SK-N-SH (cell line): Measurements from ENCODE around the gene CREB3L1. TPM values are rescaled to one million over a fixed set of nuclear protein-coding genes. Genes with fewer than 3 reads are reported as not detected.
A peak's percentile ranks its signal among the peaks of the same experiment; 100 is the strongest.

Source experiments
- CTCF ChIA-PET: fragments of 300-600, 350-600 bp; formaldehyde crosslinking; extraction: SDS; loops from one replicate; lab custom pipeline; 2021; lab: Yijun Ruan, JAX
- POLR2A ChIA-PET: fragments of 350-600 bp; sonication (Branson Sonifier 250); formaldehyde crosslinking; extraction: SDS; loops from one replicate; lab custom pipeline; 2020; ENCODE audit warnings: antibody characterized with exemption, inconsistent platforms; lab: Yijun Ruan, JAX
- DNase-seq: peaks from one replicate; pipeline ENCODE4 v3.0.0; 2012
- H2AFZ ChIP-seq: fragments of 200-600 bp; sonication (generic); 2 replicates; pipeline ENCODE4 v1.8.1; 2016; ENCODE audit warnings: antibody characterized with exemption, mild to moderate bottlenecking, low read depth
- H3F3A ChIP-seq: fragments of 200-600 bp; sonication (generic); replicated peaks from 2 replicates; pipeline ENCODE3; 2016; ENCODE audit warnings: antibody characterized with exemption, mild to moderate bottlenecking; ENCODE audit not compliant: insufficient read depth
- H3K27ac ChIP-seq, 2 experiments: fragments of 200-500 bp in 1 of 2; fragments of 200-600 bp in 1 of 2; sonication (Bioruptor generic) in 1 of 2; sonication (generic), shearing (Covaris generic) in 1 of 2; 2 replicates each; pipeline versions ENCODE4 v1.5.1 to v1.6.1; 2014 to 2016; ENCODE audit warnings: low read depth in 2 of 2, inconsistent platforms in 1 of 2, low read length in 1 of 2, mild to moderate bottlenecking in 1 of 2, mixed read lengths in 1 of 2
- H3K27me3 ChIP-seq: fragments of 200-600 bp; sonication (generic), shearing (Covaris generic); 2 replicates; pipeline ENCODE4 v1.6.1; 2016; ENCODE audit warnings: mixed run types; ENCODE audit not compliant: insufficient read depth
- H3K36me3 ChIP-seq, 2 experiments: fragments of 200-500 bp in 1 of 2; fragments of 200-600 bp in 1 of 2; sonication (Bioruptor generic) in 1 of 2; sonication (generic) in 1 of 2; replicated peaks in 1 of 2; 2 replicates each; pipeline versions ENCODE3 to v1.5.1; 2014 to 2016; ENCODE audit warnings: low read length in 1 of 2, mild to moderate bottlenecking in 1 of 2; ENCODE audit not compliant: insufficient read depth in 2 of 2, control insufficient read depth in 1 of 2
- H3K4me1 ChIP-seq, 2 experiments: fragments of 200-500 bp in 1 of 2; fragments of 200-600 bp in 1 of 2; sonication (Bioruptor generic) in 1 of 2; sonication (generic), shearing (Covaris generic) in 1 of 2; 2 replicates each; pipeline versions ENCODE4 v1.5.1 to v1.6.1; 2014 to 2016; ENCODE audit warnings: low read depth in 1 of 2, low read length in 1 of 2, mixed run types in 1 of 2; ENCODE audit not compliant: insufficient read depth in 2 of 2, control insufficient read depth in 1 of 2
- H3K4me2 ChIP-seq: fragments of 200-600 bp; sonication (generic), shearing (Covaris generic); 2 replicates; pipeline ENCODE4 v1.6.1; 2017; ENCODE audit warnings: mixed run types
- H3K4me3 ChIP-seq, 2 experiments: fragments of 200-500 bp in 1 of 2; fragments of 200-600 bp in 1 of 2; sonication (Bioruptor generic) in 1 of 2; sonication (generic), shearing (Covaris generic) in 1 of 2; 2 replicates each; pipeline versions ENCODE4 v1.5.1 to v1.8.1; 2014 to 2016; ENCODE audit warnings: low read depth in 2 of 2, inconsistent platforms in 1 of 2, low read length in 1 of 2, mild to moderate bottlenecking in 1 of 2, mixed read lengths in 1 of 2, moderate library complexity in 1 of 2
- H3K79me2 ChIP-seq: fragments of 200-600 bp; sonication (generic); 2 replicates; pipeline ENCODE4 v1.8.1; 2017; ENCODE audit warnings: mild to moderate bottlenecking; ENCODE audit not compliant: insufficient read depth
- H3K9ac ChIP-seq: fragments of 200-600 bp; sonication (generic); 2 replicates; pipeline ENCODE4 v1.6.1; 2017; ENCODE audit warnings: mixed run types
- H3K9me2 ChIP-seq: fragments of 200-600 bp; sonication (generic); 2 replicates; pipeline ENCODE4 v1.6.1; 2017; ENCODE audit warnings: mixed run types
- H3K9me3 ChIP-seq: fragments of 200-600 bp; sonication (generic); 2 replicates; pipeline ENCODE4 v1.6.1; 2017; ENCODE audit warnings: mixed run types, mild to moderate bottlenecking, moderate library complexity
- H4K20me1 ChIP-seq: fragments of 200-600 bp; sonication (generic); 2 replicates; pipeline ENCODE4 v1.6.1; 2017; ENCODE audit warnings: mild to moderate bottlenecking, mixed run types; ENCODE audit not compliant: insufficient read depth
- CHD2 ChIP-seq: fragments of 150-350 bp; IDR thresholded peaks from 2 replicates; pipeline ENCODE4 v1.6.1; 2018; ENCODE audit warnings: low read length; ENCODE audit not compliant: partially characterized antibody
- CTCF ChIP-seq: fragments of 200-600 bp; sonication (generic); IDR thresholded peaks from 2 replicates; pipeline ENCODE4 v1.6.1; 2017; ENCODE audit warnings: antibody characterized with exemption, mild to moderate bottlenecking, moderate library complexity
- EZH2phosphoT487 ChIP-seq: fragments of 200-600 bp; sonication (generic); IDR thresholded peaks from 2 replicates; pipeline ENCODE4 v1.6.1; 2017; ENCODE audit warnings: low read depth, mixed run types, mild to moderate bottlenecking, antibody characterized with exemption, moderate library complexity, borderline replicate concordance
- GATA2 ChIP-seq: sonication (generic); formaldehyde crosslinking; IDR thresholded peaks from 2 replicates; pipeline ENCODE4 v1.5.0; 2020; ENCODE audit warnings: mild to moderate bottlenecking, missing genetic modification reagents
- MEF2A ChIP-seq: IDR thresholded peaks from 2 replicates; pipeline ENCODE4 v1.4.0; 2012; ENCODE audit warnings: low read depth, borderline replicate concordance
- NFIC ChIP-seq: IDR thresholded peaks from 2 replicates; pipeline ENCODE4 v1.4.0; 2012; ENCODE audit warnings: borderline replicate concordance
- RAD21 ChIP-seq: IDR thresholded peaks from 2 replicates; pipeline ENCODE4 v1.6.1; 2012; ENCODE audit warnings: mild to moderate bottlenecking, low read length
- RCOR1 ChIP-seq: fragments of 150-350 bp; IDR thresholded peaks from 2 replicates; pipeline ENCODE4 v1.6.1; 2017; ENCODE audit warnings: antibody characterized with exemption, low read length
- SMC3 ChIP-seq: IDR thresholded peaks from 2 replicates; pipeline ENCODE4 v1.6.1; 2012; ENCODE audit warnings: low read depth, low read length, improper control_type of control experiment
- WGBS: methylation state at CpG from one replicate; pipeline ENCODE4 v1.1.6; 2017; ENCODE audit warnings: low lambda C conversion rate; 5-methylcytosine and 5-hydroxymethylcytosine counted together
- polyA plus RNA-seq, 3 experiments: library from polyadenylated mRNA; depleted of rRNA; stranded (reverse); fragments of >200 nt; gene quantifications; 2 replicates each; pipeline ENCODE4 v1.2.3, GENCODE V29; 2012
- TF ChIP-seq, protein P1 (sequence below): IDR thresholded peaks from 2 replicates; pipeline ENCODE4; 2012
- TF ChIP-seq, protein P2 (sequence below): IDR thresholded peaks from 2 replicates; pipeline ENCODE4 v1.4.0; 2012; ENCODE audit warnings: low read depth, borderline replicate concordance

Gene CREB3L1
- polyA plus RNA-seq, 1 of the 3 experiments (the other 2 are of a cell fraction), result 14.0 TPM

DNA sequence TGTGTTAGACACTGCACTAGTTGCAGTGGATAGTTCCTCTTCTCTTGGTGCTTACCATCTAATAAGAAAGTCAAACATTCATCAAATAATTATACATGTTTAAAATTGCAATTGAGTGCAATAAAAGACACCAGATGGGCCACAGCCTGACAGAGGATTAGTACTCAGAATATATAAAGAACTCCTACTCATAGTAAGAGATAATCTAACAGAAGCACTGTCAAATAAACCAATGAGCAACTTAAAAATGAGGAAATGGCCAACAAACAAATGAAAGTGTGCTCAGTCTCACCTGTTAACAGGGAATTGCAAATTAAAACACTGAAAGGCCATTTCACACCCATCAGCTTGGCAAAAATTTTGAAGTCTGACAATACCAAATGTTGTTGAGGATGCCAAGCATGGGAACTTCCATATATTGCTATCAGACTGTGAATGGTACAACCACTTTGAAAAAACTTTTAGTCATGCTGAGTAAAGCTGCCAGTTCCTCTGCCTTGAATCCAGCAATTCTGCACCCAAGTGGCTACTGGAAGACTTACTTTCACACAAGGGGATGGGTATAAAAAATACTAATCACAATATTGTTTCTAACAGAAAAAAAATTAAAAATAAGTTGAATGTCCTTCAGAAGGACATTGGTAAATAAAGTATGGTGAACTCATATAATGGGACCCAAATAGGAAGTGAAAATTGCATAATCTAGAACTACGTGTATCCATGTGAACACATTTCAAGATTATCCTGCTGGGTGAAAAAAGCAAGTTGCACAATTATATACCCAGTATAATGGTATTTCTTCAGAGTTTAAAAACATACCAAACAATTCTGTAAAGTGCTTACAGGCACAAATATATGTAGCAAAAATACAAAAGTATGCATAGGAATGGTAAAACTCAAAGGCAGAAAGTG lies 41.4 kb upstream of the CREB3L1 start (continued):
- TF ChIP-seq, protein P1, sequence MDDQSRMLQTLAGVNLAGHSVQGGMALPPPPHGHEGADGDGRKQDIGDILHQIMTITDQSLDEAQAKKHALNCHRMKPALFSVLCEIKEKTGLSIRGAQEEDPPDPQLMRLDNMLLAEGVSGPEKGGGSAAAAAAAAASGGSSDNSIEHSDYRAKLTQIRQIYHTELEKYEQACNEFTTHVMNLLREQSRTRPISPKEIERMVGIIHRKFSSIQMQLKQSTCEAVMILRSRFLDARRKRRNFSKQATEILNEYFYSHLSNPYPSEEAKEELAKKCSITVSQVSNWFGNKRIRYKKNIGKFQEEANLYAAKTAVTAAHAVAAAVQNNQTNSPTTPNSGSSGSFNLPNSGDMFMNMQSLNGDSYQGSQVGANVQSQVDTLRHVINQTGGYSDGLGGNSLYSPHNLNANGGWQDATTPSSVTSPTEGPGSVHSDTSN, result no peak

DNA sequence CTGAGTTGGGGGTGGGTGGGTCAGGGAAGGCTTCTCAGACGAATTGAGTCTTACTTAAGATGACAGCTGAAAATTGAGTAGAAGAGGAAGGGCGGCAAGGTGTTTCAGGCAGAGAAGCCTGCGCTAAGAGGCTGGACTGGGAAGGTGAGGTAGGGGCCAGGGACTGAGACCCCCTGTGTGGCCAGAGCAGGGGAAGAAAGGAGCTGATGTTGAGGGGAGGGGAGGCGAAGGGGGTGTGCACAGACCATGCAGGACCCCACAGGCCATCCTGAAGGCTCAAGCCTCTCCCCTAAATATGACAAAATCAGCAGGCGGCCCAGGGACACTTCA lies 40.6 kb upstream of the CREB3L1 start:
- Histone ChIP-seq H3K36me3 (no peaks in the 10 kb centered on the region), H3K4me1 (peaks cover 13 to 25% of the 10 kb centered on the region in 2 experiments; a peak in 2 of 4 replicates), H3K4me3 (no peak overlapping the region), H3K9ac (no peak overlapping the region; the same call in 1 of the 2 replicates), H3K9me2 (no peaks in the 10 kb centered on the region), H3F3A (peaks cover 17% of the 10 kb centered on the region), H3K4me2 (peak overlapping the region; percentile 88), H3K79me2 (no peaks in the 10 kb centered on the region; the same call in 1 of the 2 replicates), H3K9me3 (no peaks in the 10 kb centered on the region), H3K27ac (peak overlapping the region in 1 of 2 experiments; percentile 81; a peak in 2 of 4 replicates), H4K20me1 (no peaks in the 10 kb centered on the region), H2AFZ (peak overlapping the region; percentile 77), H3K27me3 (no peaks in the 10 kb centered on the region)
- CTCF ChIA-PET, result interaction anchor here (1.1 to 13.2 kb wide), 2 partner anchors 74 to 146 kb away, joined by 3 to 459 read pairs; no protein-coding TSS in a partner anchor
- POLR2A ChIA-PET, result no interaction called here
- WGBS, result 42% methylated on average over 5 of the region's 5 CpGs
- no peak for DNase-seq
- TF ChIP-seq GATA2 (CRISPR knock-in tag), result no peak
- no peak for TF ChIP-seq SMC3
- TF ChIP-seq EZH2phosphoT487, result no peak
- no peak for TF ChIP-seq RCOR1
- no peak for TF ChIP-seq MEF2A
- TF ChIP-seq CTCF, result no peak
- TF ChIP-seq, protein P2, sequence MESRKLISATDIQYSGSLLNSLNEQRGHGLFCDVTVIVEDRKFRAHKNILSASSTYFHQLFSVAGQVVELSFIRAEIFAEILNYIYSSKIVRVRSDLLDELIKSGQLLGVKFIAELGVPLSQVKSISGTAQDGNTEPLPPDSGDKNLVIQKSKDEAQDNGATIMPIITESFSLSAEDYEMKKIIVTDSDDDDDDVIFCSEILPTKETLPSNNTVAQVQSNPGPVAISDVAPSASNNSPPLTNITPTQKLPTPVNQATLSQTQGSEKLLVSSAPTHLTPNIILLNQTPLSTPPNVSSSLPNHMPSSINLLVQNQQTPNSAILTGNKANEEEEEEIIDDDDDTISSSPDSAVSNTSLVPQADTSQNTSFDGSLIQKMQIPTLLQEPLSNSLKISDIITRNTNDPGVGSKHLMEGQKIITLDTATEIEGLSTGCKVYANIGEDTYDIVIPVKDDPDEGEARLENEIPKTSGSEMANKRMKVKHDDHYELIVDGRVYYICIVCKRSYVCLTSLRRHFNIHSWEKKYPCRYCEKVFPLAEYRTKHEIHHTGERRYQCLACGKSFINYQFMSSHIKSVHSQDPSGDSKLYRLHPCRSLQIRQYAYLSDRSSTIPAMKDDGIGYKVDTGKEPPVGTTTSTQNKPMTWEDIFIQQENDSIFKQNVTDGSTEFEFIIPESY, result no peak
- no peak for TF ChIP-seq CHD2
- no peak for TF ChIP-seq RAD21
- TF ChIP-seq NFIC, result no peak
